ENCODE data around the gene ANAPC2. TPM values are rescaled to one million over a fixed set of nuclear protein-coding genes. Genes with fewer than 3 reads are reported as not detected.
A peak's percentile ranks its signal among the peaks of the same experiment; 100 is the strongest.

The ANAPC2 gene
- 72.9 TPM for total RNA-seq (ENCODE audit: unreplicated experiment)
- long read RNA-seq, result 0 reads

GRCh38 chr9:137188490-137189296 is at the start of gene ANAPC2, which contains the start of gene SSNA1:
TSS of gene ANAPC2 (minus strand) at chr9:137188560. CDS start at chr9:137188532, 28 bp downstream.
TSS of gene SSNA1 (plus strand) at chr9:137188676. CDS start at chr9:137188727, 51 bp downstream.
- H3K4me3 Mint-ChIP-seq (ENCODE audit: unreplicated experiment), result peak within 1 kb of the TSS; percentile 96

GRCh38 chr9:137236936-137237421 is 48.6 kb upstream of the ANAPC2 start:
- no peak for DNase-seq
- Mint-ChIP-seq H3K4me1 (ENCODE audit: low read depth, unreplicated experiment) (peaks cover 9% of the 10 kb centered on the region), H3K27me3 (ENCODE audit: unreplicated experiment) (peaks cover 6% of the 10 kb centered on the region)

More at GRCh38 chr9:137188490-137189296, at the start of gene ANAPC2, which contains the start of gene SSNA1:
- no peak for TF ChIP-seq CTCF (IDR thresholded peaks at IDR 0.05; ENCODE audit: partially characterized antibody, unreplicated experiment)
- DNase-seq, result peak; percentile 96
- Mint-ChIP-seq H3K36me3 (ENCODE audit: unreplicated experiment) (no peaks in the 10 kb centered on the region), H3K27me3 (ENCODE audit: unreplicated experiment) (peaks cover 2% of the 10 kb centered on the region), H3K27ac (ENCODE audit: unreplicated experiment) (peak within 1 kb of the TSS; percentile 85), H3K4me1 (ENCODE audit: low read depth, unreplicated experiment) (peaks cover 4% of the 10 kb centered on the region), H3K9me3 (ENCODE audit: unreplicated experiment) (peaks cover 10% of the 10 kb centered on the region)

GRCh38 chr9:137236238-137236935 is 48.0 kb upstream of the ANAPC2 start:
- Mint-ChIP-seq H3K9me3 (ENCODE audit: unreplicated experiment) (peaks cover 5% of the 10 kb centered on the region), H3K4me3 (ENCODE audit: unreplicated experiment) (no peak overlapping the region), H3K27ac (ENCODE audit: unreplicated experiment) (no peak overlapping the region), H3K4me1 (ENCODE audit: low read depth, unreplicated experiment) (peaks cover 9% of the 10 kb centered on the region), H3K27me3 (ENCODE audit: unreplicated experiment) (peaks cover 6% of the 10 kb centered on the region), H3K36me3 (ENCODE audit: unreplicated experiment) (no peaks in the 10 kb centered on the region)
- DNase-seq, result peak; percentile 93
- peak; percentile 99 for TF ChIP-seq CTCF (IDR thresholded peaks at IDR 0.05; ENCODE audit: partially characterized antibody, unreplicated experiment)

More at GRCh38 chr9:137236936-137237421, 48.6 kb upstream of the ANAPC2 start:
- H3K36me3 Mint-ChIP-seq (ENCODE audit: unreplicated experiment), result no peaks in the 10 kb centered on the region
- no peak for TF ChIP-seq CTCF (IDR thresholded peaks at IDR 0.05; ENCODE audit: partially characterized antibody, unreplicated experiment)
- peaks cover 5% of the 10 kb centered on the region for H3K9me3 Mint-ChIP-seq (ENCODE audit: unreplicated experiment)
- no peak overlapping the region for H3K4me3 Mint-ChIP-seq (ENCODE audit: unreplicated experiment)
- H3K27ac Mint-ChIP-seq (ENCODE audit: unreplicated experiment), result no peak overlapping the region

GRCh38 chr9:137235424-137236237 is 47.3 kb upstream of the ANAPC2 start:
- DNase-seq, result no peak
- no peak for TF ChIP-seq CTCF (IDR thresholded peaks at IDR 0.05; ENCODE audit: partially characterized antibody, unreplicated experiment)
- H3K36me3 Mint-ChIP-seq (ENCODE audit: unreplicated experiment), result no peaks in the 10 kb centered on the region

More at GRCh38 chr9:137235424-137236237, 47.3 kb upstream of the ANAPC2 start:
- H3K27me3 Mint-ChIP-seq (ENCODE audit: unreplicated experiment), result peaks cover 3% of the 10 kb centered on the region
- peaks cover 9% of the 10 kb centered on the region for H3K4me1 Mint-ChIP-seq (ENCODE audit: low read depth, unreplicated experiment)
- no peak overlapping the region for H3K4me3 Mint-ChIP-seq (ENCODE audit: unreplicated experiment)
- peaks cover 5% of the 10 kb centered on the region for H3K9me3 Mint-ChIP-seq (ENCODE audit: unreplicated experiment)
- no peak overlapping the region for H3K27ac Mint-ChIP-seq (ENCODE audit: unreplicated experiment)
